Measurements from ENCODE around the gene CLIP1.

DNA sequence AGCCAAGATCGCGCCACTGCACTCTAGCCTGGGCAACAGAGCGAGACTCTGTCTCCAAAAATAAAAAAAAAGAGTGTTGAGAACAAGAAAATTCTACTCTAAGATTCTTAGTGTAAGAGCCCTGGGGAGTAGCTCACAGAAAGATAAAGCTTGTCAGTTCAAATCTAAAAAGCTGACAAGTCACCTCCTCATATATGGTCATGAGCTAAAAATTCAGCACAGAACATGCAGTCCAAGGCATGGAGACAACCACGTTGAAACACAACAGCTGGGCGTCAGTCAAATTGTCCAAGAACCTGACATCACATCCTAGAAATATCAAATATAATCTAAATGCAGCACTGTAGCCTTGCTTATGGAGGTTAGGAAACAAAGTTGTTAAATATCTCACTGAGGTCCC, 47.8 kb downstream of the CLIP1 start:
- TF ChIP-seq CTCF (conservative IDR thresholded peaks at IDR 0.05 in 1 of 2, IDR thresholded peaks at IDR 0.05 in 1 of 2; ENCODE audit: extremely low read depth in 1 of 2, insufficient read depth in 1 of 2, low read depth in 1 of 2, low read length in 2 of 2) (no peak), EZH2 (IDR thresholded peaks at IDR 0.05; ENCODE audit: borderline replicate concordance, low read length) (no peak)
